Measurements from ENCODE around the gene POLR1G. TPM values are rescaled to one million over a fixed set of nuclear protein-coding genes. Genes with fewer than 3 reads are reported as not detected.

The POLR1G gene
- total and polyA plus RNA-seq, 9 of the 15 experiments (the other 6 are each of a cell fraction or from before 2014, with no cell fraction given): 3.0 to 50.1 (median 27.4) TPM

GRCh38 chr19:45423589-45424190, 17.2 kb downstream of the POLR1G start, which contains the start of gene ERCC1 (continued):
- TF ChIP-seq PRDM10 (IDR thresholded peaks at IDR 0.05; ENCODE audit: partially characterized antibody): peak; percentile 74
- peak in 2 of 3 experiments; percentile 22 to 69; a peak in 2 of 6 replicates for TF ChIP-seq ZBTB11 (CRISPR knock-in tag; IDR thresholded peaks at IDR 0.05)
- TF ChIP-seq UBTF (IDR thresholded peaks at IDR 0.05; ENCODE audit: borderline replicate concordance in 1 of 2, low read depth in 2 of 2, low read length in 2 of 2): peak in 1 of 2 experiments; percentile 74; a peak in 2 of 4 replicates
- peak; percentile 99 for TF ChIP-seq EP400 (IDR thresholded peaks at IDR 0.05)
- peak; percentile 49 for TF ChIP-seq NCOA4 (IDR thresholded peaks at IDR 0.05; ENCODE audit: partially characterized antibody)
- TF ChIP-seq KAT7 (CRISPR knock-in tag; IDR thresholded peaks at IDR 0.05; ENCODE audit: borderline replicate concordance): peak; percentile 25; the same call in 1 of the 2 replicates
- peak; percentile 96 for TF ChIP-seq MYC (IDR thresholded peaks at IDR 0.05; ENCODE audit: low read depth, low read length)
- peak; percentile 94 for TF ChIP-seq MYC (CRISPR knock-in tag; IDR thresholded peaks at IDR 0.05; ENCODE audit: borderline replicate concordance, low read depth)
- TF ChIP-seq NCOR1 (IDR thresholded peaks at IDR 0.05): peak; percentile 12; the same call in 1 of the 2 replicates
- TF ChIP-seq L3MBTL2 (IDR thresholded peaks at IDR 0.05): peak; percentile 93
- 0 out of 2 replicates have a peak, but pooled peaks have one; percentile 69 for TF ChIP-seq HDAC8 (tag; IDR thresholded peaks at IDR 0.05)
- TF ChIP-seq MCM5 (IDR thresholded peaks at IDR 0.05; ENCODE audit: low read depth): no peak
- TF ChIP-seq THRAP3 (IDR thresholded peaks at IDR 0.05; ENCODE audit: borderline replicate concordance): 0 out of 2 replicates have a peak, but pooled peaks have one; percentile 68
- TF ChIP-seq SMAD4 (CRISPR knock-in tag; conservative IDR thresholded peaks at IDR 0.05): peak; percentile 55; the same call in 1 of the 2 replicates

Measured in K562 (cell line).